NCI-H2196 treated with DMSO at 0.1 percent for 48 hours (cell line): Measurements from ENCODE around the gene IL13.
"Not testable (repeated sequence)": the region's sequence is repeated elsewhere in the genome, so short reads cannot be mapped to it uniquely, and the experiment has no call there.

Source experiments
- DNase-seq: peaks from one replicate; lab custom pipeline; 2025; ENCODE audit not compliant: unreplicated experiment; lab: John Stamatoyannopoulos, UW

Gene IL13

DNA sequence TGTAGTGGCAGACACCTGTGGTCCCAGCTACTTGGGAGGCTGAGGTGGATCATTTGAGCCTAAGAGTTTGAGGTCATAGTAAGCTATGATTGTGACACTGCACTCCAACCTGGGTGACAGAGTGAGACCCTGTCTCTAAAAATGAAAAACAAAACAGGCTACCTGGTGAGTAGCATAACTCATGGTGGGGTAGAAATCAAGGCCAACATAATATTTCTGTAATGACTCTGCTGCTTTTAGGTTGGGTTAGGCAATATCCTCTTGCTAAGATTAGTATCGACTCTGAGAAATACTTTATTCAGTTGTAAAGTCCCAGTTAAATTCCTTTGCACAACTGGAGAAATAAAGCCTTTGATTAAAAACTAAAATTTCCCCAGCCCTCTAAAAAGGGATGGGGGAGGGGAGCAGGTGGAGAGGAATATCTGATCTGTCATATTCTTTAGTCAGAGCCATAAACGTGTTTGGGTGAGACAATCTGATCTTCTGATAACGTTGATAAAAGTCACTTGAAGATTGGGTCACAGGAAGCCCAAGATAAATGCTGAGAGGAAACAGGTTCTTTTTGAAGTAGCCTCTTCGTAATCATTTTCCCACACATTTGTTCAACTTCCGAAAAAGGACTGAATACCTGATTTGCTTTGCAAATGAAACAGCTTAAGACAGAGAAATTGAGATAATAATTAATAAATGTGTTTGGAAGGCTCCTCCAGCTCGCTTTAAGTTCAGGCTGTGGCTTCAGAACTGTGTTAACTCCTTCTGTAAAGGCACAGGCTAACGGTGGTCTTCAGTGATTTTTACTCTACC is 30.8 kb downstream of the IL13 start:
- no peak for DNase-seq

DNA sequence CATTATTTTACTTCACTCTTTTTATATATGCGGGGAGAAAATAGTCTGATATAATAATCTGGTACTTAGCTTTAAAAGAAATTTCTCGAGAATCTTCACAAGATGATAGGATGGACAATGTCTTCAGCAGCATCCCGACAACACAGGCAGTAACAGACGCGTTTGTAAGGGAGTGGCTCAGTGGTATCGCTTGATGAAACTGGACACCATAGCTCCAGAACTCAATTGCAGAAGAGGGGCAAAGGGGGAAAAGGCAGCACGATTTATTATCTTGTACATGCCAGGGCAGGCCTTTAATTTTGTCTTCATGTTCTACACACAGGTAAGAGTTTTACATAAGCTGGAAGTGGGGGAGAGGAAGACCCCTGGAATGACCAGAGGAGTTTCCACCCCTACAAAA is 31.5 kb downstream of the IL13 start:
- no peak for DNase-seq

DNA sequence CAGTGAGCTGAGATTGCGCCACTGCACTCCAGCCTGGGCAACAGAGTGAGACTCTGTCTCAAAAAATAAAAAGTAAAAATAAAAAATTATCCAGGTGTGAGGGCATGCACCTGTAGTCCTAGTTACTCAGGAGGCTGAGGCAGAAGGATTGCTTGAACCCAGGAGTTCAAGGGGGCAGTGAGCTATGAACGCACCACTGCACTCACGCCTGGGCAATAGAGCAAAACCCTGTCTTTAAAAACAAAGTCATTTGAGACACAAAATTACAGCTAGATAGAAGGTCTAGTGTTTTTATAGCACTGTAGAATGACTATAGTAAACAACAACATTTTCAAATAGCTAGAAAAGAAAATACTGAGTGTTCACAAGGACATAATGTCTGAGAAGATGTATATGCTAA is 32.2 kb downstream of the IL13 start:
- DNase-seq = no peak

DNA sequence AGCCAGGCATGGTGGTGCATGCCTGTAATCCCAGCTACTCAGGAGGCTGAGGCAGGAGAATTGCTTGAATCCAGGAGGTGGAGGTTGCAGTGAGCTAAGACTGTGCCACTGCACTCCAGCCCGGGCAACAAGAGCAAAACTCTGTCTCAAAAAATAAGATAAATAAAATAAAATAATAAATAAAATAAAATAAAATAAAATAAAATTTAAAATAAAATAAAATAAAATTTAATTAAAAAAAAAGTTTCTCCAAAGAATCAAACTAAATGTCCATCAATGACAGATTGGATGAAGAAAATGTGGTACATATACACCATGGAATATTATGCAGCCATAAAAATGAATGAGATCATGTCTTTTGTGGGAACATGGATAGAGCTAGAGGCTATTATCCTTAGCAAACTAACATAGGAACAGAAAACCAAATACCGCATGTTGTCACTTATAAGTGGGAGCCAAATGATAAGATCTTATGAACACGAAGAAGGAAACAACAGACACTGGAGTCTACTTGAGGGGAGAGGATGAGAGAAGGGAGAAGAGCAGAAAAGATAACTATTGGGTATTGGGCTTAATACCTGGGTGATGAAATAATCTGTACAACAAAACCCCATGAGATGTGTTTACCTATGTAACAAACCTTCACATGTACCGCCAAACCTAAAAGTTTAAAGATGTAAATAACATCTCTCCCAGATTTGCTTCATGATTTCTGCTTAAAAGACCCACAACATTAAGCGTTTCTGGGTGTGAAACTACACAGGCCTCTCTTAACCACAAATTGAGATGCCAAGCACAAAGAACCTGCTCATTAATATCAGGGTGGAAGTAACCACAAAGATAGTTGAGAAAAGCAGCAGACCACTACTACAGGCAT is 34.0 kb downstream of the IL13 start:
- DNase-seq = not testable (repeated sequence)

DNA sequence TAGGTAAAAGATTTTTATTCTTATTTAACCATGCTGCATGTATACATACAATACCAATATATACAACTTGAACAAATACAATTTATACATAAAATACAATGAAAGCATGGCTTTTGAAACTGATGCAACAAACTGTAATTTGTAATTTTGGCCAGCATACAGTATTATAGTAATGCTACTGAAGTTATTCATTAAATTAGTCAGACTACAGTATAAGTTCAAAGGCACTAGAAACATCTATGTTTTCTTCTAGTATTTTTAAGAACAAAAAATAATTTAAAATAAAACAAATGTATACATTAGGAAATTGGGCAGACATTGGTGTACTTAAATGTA is 34.6 kb downstream of the IL13 start:
- no peak for DNase-seq

DNA sequence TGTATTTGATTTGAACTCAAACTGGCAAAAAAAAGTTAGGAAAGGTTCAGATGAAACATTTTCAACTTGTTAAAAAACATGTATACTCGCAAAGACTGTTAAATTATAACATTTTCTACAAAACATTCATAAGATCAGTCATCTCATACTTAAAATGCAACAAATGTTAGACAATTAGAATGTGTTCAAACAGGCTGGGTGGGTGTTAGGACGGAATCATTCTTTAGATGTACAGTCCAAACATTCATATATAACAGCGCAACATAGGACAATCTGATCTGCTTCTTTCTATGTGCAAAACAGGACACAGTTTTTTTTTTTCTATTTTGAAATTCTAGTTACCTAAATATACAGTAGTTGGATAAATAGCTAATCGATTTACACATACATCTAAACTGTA is 38.0 kb downstream of the IL13 start:
- DNase-seq = no peak

DNA sequence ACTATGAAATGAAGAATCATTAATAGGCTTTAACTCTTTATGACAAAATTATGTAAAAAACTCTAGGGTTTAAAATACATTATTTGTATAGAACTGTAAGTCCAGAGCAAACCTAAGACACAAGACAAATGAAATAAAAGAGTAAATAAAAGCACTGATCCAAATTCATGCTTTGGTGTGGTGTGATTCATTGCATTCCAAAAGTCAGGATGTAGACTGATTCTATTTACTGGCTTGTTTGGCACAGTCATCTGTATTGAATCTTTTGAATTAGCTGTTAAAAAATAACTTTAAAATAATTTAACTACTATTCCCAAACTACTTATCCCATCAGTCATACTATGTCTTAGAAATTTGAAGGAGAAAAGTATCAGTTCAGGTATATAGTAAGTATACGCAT is 46.9 kb downstream of the IL13 start:
- no peak for DNase-seq

DNA sequence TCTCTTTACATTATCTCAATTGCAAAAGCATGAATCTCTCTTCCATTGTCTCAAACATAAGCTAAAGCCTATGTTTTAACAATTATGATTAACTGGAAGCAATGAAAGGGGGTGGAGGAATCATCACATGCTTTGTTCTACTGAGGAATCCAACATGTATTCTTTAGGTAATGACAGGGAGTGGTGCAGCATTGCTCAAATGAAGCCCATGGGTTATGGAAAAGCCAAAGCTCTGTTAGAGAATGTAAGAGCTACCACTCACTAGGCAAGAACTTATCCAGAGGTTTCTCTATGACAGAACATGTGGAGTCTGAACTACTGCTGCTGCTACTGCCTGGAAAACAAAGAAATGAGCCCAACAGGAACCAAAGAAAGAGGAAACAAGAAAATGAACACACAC is 50.7 kb downstream of the IL13 start:
- DNase-seq = no peak
